GM12892 (cell line): ENCODE data around the gene CHRDL2.

Experiments used
- POLR2A ChIP-seq: IDR thresholded peaks from 2 replicates; pipeline ENCODE4 v1.6.1; 2011; ENCODE audit warnings: low read depth, low read length, control low read depth
- POLR2AphosphoS5 ChIP-seq: IDR thresholded peaks from 2 replicates; pipeline ENCODE4 v1.6.1; 2011; ENCODE audit warnings: low read depth, low read length, control low read depth
- TAF1 ChIP-seq: IDR thresholded peaks from 2 replicates; pipeline ENCODE4 v1.6.1; 2011; ENCODE audit warnings: low read depth, mild to moderate bottlenecking, control low read depth, low read length, borderline replicate concordance

DNA sequence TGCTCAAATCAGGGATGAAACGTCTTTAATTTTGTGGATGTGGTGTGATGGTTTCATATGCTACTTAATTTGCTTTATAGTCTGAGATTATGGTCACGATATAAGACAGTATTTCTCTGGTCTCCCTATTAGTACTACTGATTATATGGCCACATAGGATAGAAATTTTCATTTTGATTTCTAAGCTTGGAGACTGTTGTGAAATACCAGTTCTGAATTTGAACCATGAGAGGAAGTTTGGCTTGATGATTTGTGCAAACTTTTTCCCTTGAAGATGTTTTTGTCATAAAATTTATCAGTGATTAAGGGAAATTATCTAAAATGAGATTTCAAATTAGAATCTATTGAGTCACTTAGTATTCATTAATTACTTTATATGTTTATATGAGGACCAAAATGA, 20.1 kb upstream of the CHRDL2 start:
- no peak for TF ChIP-seq POLR2AphosphoS5
- TF ChIP-seq POLR2A: no peak
- TF ChIP-seq TAF1: no peak
